Spleen (tissue), 11 donors: Measurements from ENCODE around the gene SLC22A1. TPM values are rescaled to one million over a fixed set of nuclear protein-coding genes. Genes with fewer than 3 reads are reported as not detected.
"Not testable (repeated sequence)": the region's sequence is repeated elsewhere in the genome, so short reads cannot be mapped to it uniquely, and the experiment has no call there.

Source experiments
- DNase-seq: peaks from one replicate; pipeline ENCODE4 v3.0.0-alpha.2; 2020
- H3K27ac ChIP-seq, 8 donors: fragments of 200-600 bp; sonication (generic) in 7 of 8; 1 replicate in 4 of 8; 2 replicates in 4 of 8; pipeline versions ENCODE4 v1.5.0 to v1.8.0; 2016 to 2021; ENCODE audit warnings: inconsistent platforms in 4 of 8, mild to moderate bottlenecking in 4 of 8, moderate library complexity in 1 of 8
- H3K27me3 ChIP-seq, 7 donors: fragments of 200-600 bp; sonication (generic) in 6 of 7; replicated peaks in 1 of 7; 1 replicate in 4 of 7; 2 replicates in 3 of 7; pipeline versions ENCODE4 v1.5.0 to v1.8.0; 2016 to 2021; ENCODE audit warnings: inconsistent platforms in 3 of 7, mild to moderate bottlenecking in 1 of 7
- H3K36me3 ChIP-seq, 6 donors: fragments of 200-600 bp; sonication (generic) in 5 of 6; 1 replicate in 4 of 6; 2 replicates in 2 of 6; pipeline versions ENCODE4 v1.5.0 to v1.8.0; 2016 to 2021; ENCODE audit warnings: inconsistent platforms in 2 of 6
- H3K4me1 ChIP-seq, 6 donors: fragments of 200-600 bp; sonication (generic) in 5 of 6; 1 replicate in 3 of 6; 2 replicates in 3 of 6; pipeline versions ENCODE4 v1.5.0 to v1.8.0; 2016 to 2021; ENCODE audit warnings: inconsistent platforms in 3 of 6
- H3K4me3 ChIP-seq, 8 donors: fragments of 200-600 bp; sonication (generic) in 7 of 8; 1 replicate in 4 of 8; 2 replicates in 4 of 8; pipeline versions ENCODE4 v1.5.0 to v1.8.0; 2016 to 2021; ENCODE audit warnings: inconsistent platforms in 4 of 8, mild to moderate bottlenecking in 4 of 8, moderate library complexity in 2 of 8
- H3K9me3 ChIP-seq, 8 donors: fragments of 200-600 bp; sonication (generic) in 7 of 8; 1 replicate in 4 of 8; 2 replicates in 4 of 8; pipeline versions ENCODE4 v1.5.0 to v1.8.0; 2016 to 2021; ENCODE audit warnings: inconsistent platforms in 4 of 8
- CTCF ChIP-seq, 11 experiments: fragments of 200-600 bp in 7 of 11; fragments of 450-650 bp in 4 of 11; sonication (generic) in 4 of 11; IDR thresholded peaks in 8 of 11; conservative IDR thresholded peaks in 3 of 11; 1 replicate in 7 of 11; 2 replicates in 4 of 11; pipeline versions ENCODE4 v1.4.0 to v1.8.0; 2016 to 2021; ENCODE audit warnings: antibody characterized with exemption in 11 of 11, inconsistent platforms in 4 of 11, mild to moderate bottlenecking in 1 of 11
- POLR2A ChIP-seq, 3 donors: fragments of 450-650 bp; IDR thresholded peaks; one replicate each; pipeline ENCODE4 v1.5.1; 2017; ENCODE audit warnings: antibody characterized with exemption in 3 of 3, mild to moderate bottlenecking in 1 of 3
- POLR2AphosphoS5 ChIP-seq, 3 donors: sonication (generic); formaldehyde crosslinking; IDR thresholded peaks; one replicate each; pipeline ENCODE4 v1.5.1; 2017; ENCODE audit warnings: antibody characterized with exemption in 3 of 3
- WGBS, 5 donors: extraction: QIAGEN DNeasy Blood & Tissue Kit in 3 of 5; methylation state at CpG; one replicate each; pipeline versions ENCODE4 v1.1.5 to v1.1.7; 2013 to 2018; 5-methylcytosine and 5-hydroxymethylcytosine counted together
- intact Hi-C: fragments of 100-400 bp; cut with DNase I; formaldehyde crosslinking; loops from one replicate; pipeline ENCODE4 v1.15.0; 2023; ENCODE audit warnings: low total_unique reads
- polyA plus RNA-seq, 3 donors: library from polyadenylated mRNA; stranded (reverse); fragments of 200-250 nt; gene quantifications; one replicate each; pipeline ENCODE4 v1.2.1, GENCODE V29; 2013
- total RNA-seq, 7 donors: library from RNA; depleted of rRNA in 3 of 7; stranded (reverse); fragments of >200 nt in 3 of 7; fragmentation: NEBNext Ultra II Directional in 4 of 7; extraction: Animal tissue kit (Norgen Biotek cat#: 25700) in 4 of 7; gene quantifications; one replicate each; pipeline versions ENCODE4 v1.1.0 to v1.2.1, GENCODE V29; 2016 to 2021
- donor health status: healthy with polysubstance abuse.
- donor health status: DM: no; HTN: no; CAD: no; lungs with moderate emphysema.
- donor health status: DM: no; HTN: no; CAD: no.
- donor health status: Bipolar disorder and iron deficiency.
- donor health status: healthy.
- donor health status: DM: no; HTN: no; CAD: no.
- donor health status: DM: yes; HTN: yes; CAD: no.

SLC22A1 gene
- total and polyA plus RNA-seq, 10 donors = 0.23 to 6.1 (median 3.9) TPM

- Histone ChIP-seq H3K27ac (no peak overlapping the region), H3K36me3 (peaks cover 0 to 12% (median 0%) of the 10 kb centered on the region in 6 donors), H3K4me3 (no peak overlapping the region), H3K9me3 (peaks cover 0 to 5% (median 0%) of the 10 kb centered on the region in 8 donors), H3K27me3 (peaks cover 0 to 11% (median 0%) of the 10 kb centered on the region in 7 donors), H3K4me1 (no peaks in the 10 kb centered on the region)
- 60 to 76% (median 67%) methylated on average over 5 of the region's 5 CpGs for WGBS, 5 donors
- DNase-seq = no peak
- TF ChIP-seq POLR2AphosphoS5 (IDR thresholded peaks at IDR 0.05) (no peak), CTCF (IDR thresholded peaks at IDR 0.05 in 8 of 11, conservative IDR thresholded peaks at IDR 0.05 in 3 of 11) (no peak), POLR2A (IDR thresholded peaks at IDR 0.05) (no peak)
- intact Hi-C loops = no loop called here
These were observed 40.0 kb downstream of the SLC22A1 start for GRCh38 chr6:160161647-160161986.

GRCh38 chr6:160162030-160162566, 40.5 kb downstream of the SLC22A1 start:
- WGBS, 5 donors = 72 to 84% (median 80%) methylated on average over 5 of the region's 5 CpGs
- Histone ChIP-seq H3K4me3 (no peak overlapping the region), H3K27me3 (peaks cover 0 to 11% (median 0%) of the 10 kb centered on the region in 7 donors), H3K27ac (no peak overlapping the region), H3K36me3 (peaks cover 0 to 9% (median 0%) of the 10 kb centered on the region in 6 donors), H3K9me3 (peaks cover 0 to 5% (median 0%) of the 10 kb centered on the region in 8 donors), H3K4me1 (no peaks in the 10 kb centered on the region)
- TF ChIP-seq CTCF (IDR thresholded peaks at IDR 0.05 in 8 of 11, conservative IDR thresholded peaks at IDR 0.05 in 3 of 11) = no peak
- no peak for TF ChIP-seq POLR2AphosphoS5 (IDR thresholded peaks at IDR 0.05)
- no peak for TF ChIP-seq POLR2A (IDR thresholded peaks at IDR 0.05)
- no peak for DNase-seq
- intact Hi-C loops = no loop called here

- no peak for TF ChIP-seq POLR2A (IDR thresholded peaks at IDR 0.05)
- TF ChIP-seq CTCF (IDR thresholded peaks at IDR 0.05 in 8 of 11, conservative IDR thresholded peaks at IDR 0.05 in 3 of 11) = no peak
- no peak for TF ChIP-seq POLR2AphosphoS5 (IDR thresholded peaks at IDR 0.05)
- intact Hi-C loops = no loop called here
- peaks cover 0 to 5% (median 0%) of the 10 kb centered on the region in 6 donors for H3K36me3 ChIP-seq
- peaks cover 0 to 18% (median 0%) of the 10 kb centered on the region in 7 donors for H3K27me3 ChIP-seq
- no peak overlapping the region for H3K27ac ChIP-seq
- H3K4me3 ChIP-seq = no peak overlapping the region
- WGBS, 5 donors = 69 to 82% (median 75%) methylated on average over 3 to 8 of the region's 8 CpGs
- peaks cover 0 to 5% (median 0%) of the 10 kb centered on the region in 8 donors for H3K9me3 ChIP-seq
- no peaks in the 10 kb centered on the region for H3K4me1 ChIP-seq
- DNase-seq = no peak
These were observed 41.8 kb downstream of the SLC22A1 start for GRCh38 chr6:160163425-160163824.

- H3K27ac ChIP-seq = no peak overlapping the region
- no peaks in the 10 kb centered on the region for H3K4me1 ChIP-seq
- TF ChIP-seq POLR2AphosphoS5 (IDR thresholded peaks at IDR 0.05) (no peak), CTCF (IDR thresholded peaks at IDR 0.05 in 8 of 11, conservative IDR thresholded peaks at IDR 0.05 in 3 of 11) (no peak), POLR2A (IDR thresholded peaks at IDR 0.05) (no peak)
- H3K27me3 ChIP-seq = peaks cover 0 to 19% (median 0%) of the 10 kb centered on the region in 7 donors
- intact Hi-C loops = no loop called here
- peaks cover 0 to 5% (median 0%) of the 10 kb centered on the region in 8 donors for H3K9me3 ChIP-seq
- no peak for DNase-seq
- peaks cover 0 to under 1% (median 0%) of the 10 kb centered on the region in 6 donors for H3K36me3 ChIP-seq
- WGBS, 5 donors = 62 to 74% (median 66%) methylated on average over 7 of the region's 7 CpGs
- no peak overlapping the region for H3K4me3 ChIP-seq
These were observed 42.3 kb downstream of the SLC22A1 start for GRCh38 chr6:160163912-160164311.

- 75 to 95% (median 87%) methylated on average over 3 of the region's 3 CpGs for WGBS, 5 donors
- peaks cover 0 to 19% (median 0%) of the 10 kb centered on the region in 7 donors for H3K27me3 ChIP-seq
- intact Hi-C loops, H3K9me3 ChIP-seq, DNase-seq, H3K36me3 ChIP-seq, H3K4me1 ChIP-seq, H3K27ac ChIP-seq, H3K4me3 ChIP-seq: not testable (repeated sequence)
These were observed 44.3 kb downstream of the SLC22A1 start for GRCh38 chr6:160165928-160166327.
